Mesendoderm (in vitro differentiated cells): ENCODE results near the gene CEBPZOS.
"Not testable (repeated sequence)": the region's sequence is repeated elsewhere in the genome, so short reads cannot be mapped to it uniquely, and the experiment has no call there.

Experiments
- DNase-seq: peaks from one replicate; pipeline ENCODE4 v3.0.0; 2013
- H2AK5ac ChIP-seq: 2 replicates; pipeline ENCODE4 v1.6.1; 2013; ENCODE audit warnings: low read length, inconsistent platforms
- H2BK120ac ChIP-seq: 2 replicates; pipeline ENCODE4 v1.6.1; 2013; ENCODE audit warnings: low read depth, mild to moderate bottlenecking, low read length, moderate library complexity, mixed read lengths
- H2BK15ac ChIP-seq: replicated peaks from 2 replicates; pipeline ENCODE4 v1.6.1; 2013; ENCODE audit warnings: low read depth, mild to moderate bottlenecking, moderate library complexity
- H2BK5ac ChIP-seq: 2 replicates; pipeline ENCODE4 v1.6.1; 2013; ENCODE audit warnings: low read length, inconsistent platforms
- H3K18ac ChIP-seq: 2 replicates; pipeline ENCODE4 v1.6.1; 2013; ENCODE audit warnings: mild to moderate bottlenecking, low read length, mixed read lengths
- H3K23ac ChIP-seq: one replicate; pipeline ENCODE4 v1.6.1; 2013; ENCODE audit warnings: low read length
- H3K27ac ChIP-seq: 2 replicates; pipeline ENCODE4 v1.5.1; 2013; ENCODE audit warnings: low read depth, mild to moderate bottlenecking, inconsistent platforms, low read length, moderate library complexity
- H3K27me3 ChIP-seq: 2 replicates; pipeline ENCODE4 v1.6.1; 2013; ENCODE audit warnings: low read length, control low read depth, mild to moderate bottlenecking, inconsistent platforms; ENCODE audit not compliant: insufficient read depth, poor library complexity
- H3K36me3 ChIP-seq: 2 replicates; pipeline ENCODE4 v1.6.1; 2013; ENCODE audit warnings: low read length, inconsistent platforms; ENCODE audit not compliant: control insufficient read depth, insufficient read depth
- H3K4ac ChIP-seq: one replicate; pipeline ENCODE4 v1.6.1; 2013; ENCODE audit warnings: low read depth, mild to moderate bottlenecking, low read length, moderate library complexity
- H3K4me1 ChIP-seq: 2 replicates; pipeline ENCODE4 v1.6.1; 2013; ENCODE audit warnings: low read depth, low read length, inconsistent platforms; ENCODE audit not compliant: control insufficient read depth
- H3K4me2 ChIP-seq: 2 replicates; pipeline ENCODE4 v1.6.1; 2013; ENCODE audit warnings: low read length
- H3K4me3 ChIP-seq: 2 replicates; pipeline ENCODE4 v1.5.1; 2013; ENCODE audit warnings: mild to moderate bottlenecking, low read length
- H3K56ac ChIP-seq: one replicate; pipeline ENCODE4 v1.6.1; 2013; ENCODE audit warnings: low read length
- H3K79me1 ChIP-seq: 2 replicates; pipeline ENCODE4 v1.6.1; 2013; ENCODE audit warnings: low read length, inconsistent platforms
- H3K79me2 ChIP-seq: 2 replicates; pipeline ENCODE4 v1.6.1; 2013; ENCODE audit warnings: mild to moderate bottlenecking, low read length; ENCODE audit not compliant: control insufficient read depth, insufficient read depth
- H3K9ac ChIP-seq: 2 replicates; pipeline ENCODE4 v1.6.1; 2013; ENCODE audit warnings: low read length, inconsistent platforms
- H4K5ac ChIP-seq: one replicate; pipeline ENCODE4 v1.6.1; 2013; ENCODE audit warnings: low read length
- H4K8ac ChIP-seq: one replicate; pipeline ENCODE4 v1.6.1; 2013; ENCODE audit warnings: low read depth, mild to moderate bottlenecking, control low read depth, low read length, moderate library complexity
- WGBS: extraction: QIAGEN DNeasy Blood & Tissue Kit; methylation state at CpG from one replicate; pipeline ENCODE4 v1.1.7; 2013; ENCODE audit warnings: low lambda C conversion rate, missing lambda C conversion rate; ENCODE audit not compliant: insufficient coverage; ENCODE audit errors: extremely low coverage; 5-methylcytosine and 5-hydroxymethylcytosine counted together

Gene CEBPZOS

DNA sequence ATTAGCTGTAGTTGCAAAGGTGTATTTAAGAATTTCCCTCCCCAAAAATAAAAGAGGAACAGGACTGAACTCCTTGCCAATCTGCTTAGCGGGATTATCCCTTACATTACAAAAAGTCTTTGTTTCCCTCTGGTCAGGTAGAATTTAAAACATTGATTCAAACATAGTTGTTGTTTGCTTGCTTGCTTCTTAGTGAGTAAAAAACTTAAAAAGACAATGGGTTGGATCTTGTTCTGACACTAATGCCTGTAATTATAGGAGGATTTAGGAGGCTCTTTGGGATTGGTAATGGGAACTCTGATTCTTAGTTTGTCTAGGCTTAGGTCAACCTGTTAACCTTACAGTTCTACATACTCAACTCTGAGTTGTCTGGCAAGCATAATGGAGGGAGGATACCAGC lies 3.7 kb upstream of the CEBPZOS start:
- H3K23ac ChIP-seq: no peak overlapping the region
- H2BK120ac ChIP-seq: no peak overlapping the region
- no peak overlapping the region for H2BK5ac ChIP-seq
- H3K4ac ChIP-seq: no peak overlapping the region
- no peak for DNase-seq
- H3K56ac ChIP-seq: no peak overlapping the region
- H3K18ac ChIP-seq: no peak overlapping the region
- H4K5ac ChIP-seq: no peak overlapping the region
- peaks cover 9% of the 10 kb centered on the region for H3K4me1 ChIP-seq
- no peak overlapping the region for H3K4me2 ChIP-seq
- no CpG with 5 or more reads among the region's 1 CpG for WGBS
- H3K27me3 ChIP-seq: no peaks in the 10 kb centered on the region
- peak overlapping the region; percentile 52 for H2AK5ac ChIP-seq
- H3K27ac ChIP-seq: no peak overlapping the region
- H3K79me1 ChIP-seq: no peaks in the 10 kb centered on the region
- H3K9ac ChIP-seq: no peak overlapping the region
- H3K36me3 ChIP-seq: no peaks in the 10 kb centered on the region
- H2BK15ac ChIP-seq: peak overlapping the region; percentile 80
- peaks cover 5% of the 10 kb centered on the region for H3K79me2 ChIP-seq
- H3K4me3 ChIP-seq: no peak overlapping the region
- H4K8ac ChIP-seq: no peak overlapping the region

DNA sequence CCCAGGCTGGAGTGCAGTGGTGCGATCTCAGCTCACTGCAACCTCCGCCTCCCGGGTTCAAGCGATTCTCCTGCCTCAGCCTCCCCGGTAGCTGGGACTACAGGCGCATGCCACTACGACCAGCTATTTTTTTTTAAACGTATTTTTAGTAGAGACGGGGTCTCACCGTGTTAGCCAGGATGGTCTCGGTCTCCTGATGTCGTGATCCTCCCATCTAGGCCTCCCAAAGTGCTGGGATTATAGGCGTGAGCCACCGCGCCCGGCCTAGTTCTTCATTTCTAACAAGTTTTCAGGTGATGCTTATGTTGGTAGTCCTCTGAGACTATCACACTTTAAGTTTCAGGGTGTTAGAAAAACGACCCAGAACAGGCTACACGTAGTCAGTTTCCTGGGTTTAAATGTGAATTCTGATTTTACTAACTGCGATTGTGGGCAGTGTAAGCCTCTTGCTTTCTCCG lies 405 bp upstream of the CEBPZOS start:
- H3K23ac ChIP-seq, H2BK15ac ChIP-seq, H3K79me1 ChIP-seq, H3K4me1 ChIP-seq, H3K79me2 ChIP-seq, H4K8ac ChIP-seq, H3K4me3 ChIP-seq, H3K36me3 ChIP-seq, DNase-seq, H2BK5ac ChIP-seq, H3K27ac ChIP-seq, H3K4ac ChIP-seq, H3K27me3 ChIP-seq, H2BK120ac ChIP-seq, H2AK5ac ChIP-seq: not testable (repeated sequence)
- Histone ChIP-seq H3K56ac (peak overlapping the region; percentile 66), H4K5ac (peak overlapping the region; percentile 60), H3K18ac (peak overlapping the region; percentile 21), H3K4me2 (peak overlapping the region; percentile 76), H3K9ac (peak overlapping the region; percentile 37)
- no CpG with 5 or more reads among the region's 20 CpGs for WGBS

GRCh38 chr2:37198681-37199065 lies 2.4 kb downstream of the CEBPZOS start:
- peak overlapping the region; percentile 44 for H3K56ac ChIP-seq
- H3K9ac ChIP-seq: peak overlapping the region; percentile 16
- H4K8ac ChIP-seq: no peak overlapping the region
- H2BK120ac ChIP-seq: peak overlapping the region; percentile 65
- no peak overlapping the region for H4K5ac ChIP-seq
- H3K18ac ChIP-seq: peak overlapping the region; percentile 75
- H3K27me3 ChIP-seq: no peaks in the 10 kb centered on the region
- H3K4me2 ChIP-seq: no peak overlapping the region
- no peak overlapping the region for H2BK5ac ChIP-seq
- H2AK5ac ChIP-seq: no peak overlapping the region
- no peak overlapping the region for H3K4me3 ChIP-seq
- H3K79me2 ChIP-seq: peaks cover 7% of the 10 kb centered on the region
- no peaks in the 10 kb centered on the region for H3K4me1 ChIP-seq
- DNase-seq: no peak
- no peaks in the 10 kb centered on the region for H3K79me1 ChIP-seq
- H3K36me3 ChIP-seq: peaks cover 4% of the 10 kb centered on the region
- H3K4ac ChIP-seq: peak overlapping the region; percentile 55
- peak overlapping the region; percentile 11 for H3K27ac ChIP-seq
- no CpG with 5 or more reads among the region's 8 CpGs for WGBS
- no peak overlapping the region for H2BK15ac ChIP-seq
- no peak overlapping the region for H3K23ac ChIP-seq

DNA sequence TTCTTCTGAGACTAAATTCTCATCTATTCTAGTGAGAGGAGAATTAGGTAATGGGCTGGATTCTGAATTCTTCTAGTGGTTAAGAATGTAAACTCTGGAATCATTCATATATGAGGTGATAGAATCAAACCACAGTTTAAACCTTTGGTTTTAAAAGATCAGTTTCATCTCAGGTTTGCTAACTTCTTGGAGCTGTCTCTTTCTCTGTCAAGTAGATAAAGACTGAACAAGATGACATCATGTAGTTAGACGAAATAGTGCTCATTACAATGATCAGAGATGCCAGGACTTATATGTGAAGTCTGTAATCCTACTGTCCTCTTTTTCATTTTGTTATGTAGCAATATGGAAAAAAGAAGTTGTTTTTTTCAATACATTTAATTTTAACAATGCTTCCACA lies 4.9 kb downstream of the CEBPZOS start:
- H4K5ac ChIP-seq: no peak overlapping the region

GRCh38 chr2:37201766-37202165 lies 5.5 kb downstream of the CEBPZOS start:
- H3K27me3 ChIP-seq: no peaks in the 10 kb centered on the region
- H3K23ac ChIP-seq: no peak overlapping the region
- H3K4me3 ChIP-seq: no peak overlapping the region
- DNase-seq: no peak
- no peak overlapping the region for H3K56ac ChIP-seq
- H3K9ac ChIP-seq: no peak overlapping the region
- no peak overlapping the region for H4K8ac ChIP-seq
- peaks cover 5% of the 10 kb centered on the region for H3K36me3 ChIP-seq
- no peak overlapping the region for H2BK15ac ChIP-seq
- no CpG with 5 or more reads among the region's 1 CpG for WGBS
- no peak overlapping the region for H2AK5ac ChIP-seq
- no peaks in the 10 kb centered on the region for H3K79me1 ChIP-seq
- H3K79me2 ChIP-seq: peaks cover 8% of the 10 kb centered on the region
- no peak overlapping the region for H2BK120ac ChIP-seq
- no peak overlapping the region for H2BK5ac ChIP-seq
- no peak overlapping the region for H3K18ac ChIP-seq
- H4K5ac ChIP-seq: no peak overlapping the region
- H3K4me1 ChIP-seq: peaks cover 2% of the 10 kb centered on the region
- H3K4me2 ChIP-seq: no peak overlapping the region
- no peak overlapping the region for H3K27ac ChIP-seq
- no peak overlapping the region for H3K4ac ChIP-seq

More for the DNA sequence above, 4.9 kb downstream of the CEBPZOS start:
- no peak for DNase-seq
- Histone ChIP-seq H3K4me2 (no peak overlapping the region), H2AK5ac (no peak overlapping the region), H3K56ac (no peak overlapping the region), H3K27me3 (no peaks in the 10 kb centered on the region), H3K18ac (no peak overlapping the region), H4K8ac (no peak overlapping the region), H3K36me3 (peaks cover 5% of the 10 kb centered on the region), H2BK15ac (no peak overlapping the region), H3K9ac (no peak overlapping the region), H3K79me2 (peaks cover 8% of the 10 kb centered on the region), H2BK120ac (no peak overlapping the region), H3K4me3 (no peak overlapping the region), H3K79me1 (no peaks in the 10 kb centered on the region), H3K27ac (no peak overlapping the region), H3K4me1 (peaks cover 2% of the 10 kb centered on the region), H3K23ac (no peak overlapping the region), H2BK5ac (no peak overlapping the region), H3K4ac (no peak overlapping the region)
- WGBS: no CpG with 5 or more reads among the region's 1 CpG

GRCh38 chr2:37203708-37204107 lies 7.4 kb downstream of the CEBPZOS start:
- Histone ChIP-seq H4K5ac (no peak overlapping the region), H3K27ac (no peak overlapping the region), H2BK5ac (no peak overlapping the region), H3K56ac (no peak overlapping the region), H3K23ac (no peak overlapping the region), H3K27me3 (no peaks in the 10 kb centered on the region), H3K4ac (no peak overlapping the region), H3K4me3 (peak overlapping the region; percentile 7), H3K79me2 (peaks cover 9% of the 10 kb centered on the region), H2BK15ac (no peak overlapping the region), H3K79me1 (no peaks in the 10 kb centered on the region), H3K9ac (no peak overlapping the region), H2BK120ac (no peak overlapping the region), H3K4me1 (peaks cover 2% of the 10 kb centered on the region), H4K8ac (no peak overlapping the region), H2AK5ac (no peak overlapping the region), H3K18ac (no peak overlapping the region), H3K4me2 (no peak overlapping the region), H3K36me3 (peaks cover 5% of the 10 kb centered on the region)
- no peak for DNase-seq
- WGBS: no CpG with 5 or more reads among the region's 2 CpGs
